Astrocyte of the cerebellum (primary cell): ENCODE data around the gene BSN.

Experiments used
- DNase-seq: peaks from one replicate; pipeline ENCODE4 v3.0.0-alpha.2; 2011; ENCODE audit warnings: low read depth
- H3K4me3 ChIP-seq: 2 replicates; pipeline ENCODE4 v1.5.1; 2011; ENCODE audit warnings: mild to moderate bottlenecking, low read depth, low read length, moderate library complexity
- in situ Hi-C: cut with HindIII; loops from 2 replicates; pipeline ENCODE4 v1.10.0; 2017; ENCODE audit warnings: low sequenced_read_pairs
- TF ChIP-seq, protein P1 (sequence below): IDR thresholded peaks from 2 replicates; pipeline ENCODE4 v1.5.1; 2012; ENCODE audit warnings: low read length, low read depth, moderate library complexity, mild to moderate bottlenecking; ENCODE audit errors: missing control alignments

The BSN gene

GRCh38 chr3:49614936-49615335 is 60.7 kb downstream of the BSN start:
- TF ChIP-seq, protein P1, sequence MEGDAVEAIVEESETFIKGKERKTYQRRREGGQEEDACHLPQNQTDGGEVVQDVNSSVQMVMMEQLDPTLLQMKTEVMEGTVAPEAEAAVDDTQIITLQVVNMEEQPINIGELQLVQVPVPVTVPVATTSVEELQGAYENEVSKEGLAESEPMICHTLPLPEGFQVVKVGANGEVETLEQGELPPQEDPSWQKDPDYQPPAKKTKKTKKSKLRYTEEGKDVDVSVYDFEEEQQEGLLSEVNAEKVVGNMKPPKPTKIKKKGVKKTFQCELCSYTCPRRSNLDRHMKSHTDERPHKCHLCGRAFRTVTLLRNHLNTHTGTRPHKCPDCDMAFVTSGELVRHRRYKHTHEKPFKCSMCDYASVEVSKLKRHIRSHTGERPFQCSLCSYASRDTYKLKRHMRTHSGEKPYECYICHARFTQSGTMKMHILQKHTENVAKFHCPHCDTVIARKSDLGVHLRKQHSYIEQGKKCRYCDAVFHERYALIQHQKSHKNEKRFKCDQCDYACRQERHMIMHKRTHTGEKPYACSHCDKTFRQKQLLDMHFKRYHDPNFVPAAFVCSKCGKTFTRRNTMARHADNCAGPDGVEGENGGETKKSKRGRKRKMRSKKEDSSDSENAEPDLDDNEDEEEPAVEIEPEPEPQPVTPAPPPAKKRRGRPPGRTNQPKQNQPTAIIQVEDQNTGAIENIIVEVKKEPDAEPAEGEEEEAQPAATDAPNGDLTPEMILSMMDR, result no peak
- in situ Hi-C loops, result no loop called here
- DNase-seq, result no peak

GRCh38 chr3:49616061-49616460 is 61.8 kb downstream of the BSN start:
- H3K4me3 ChIP-seq, result no peak overlapping the region
- no peak for DNase-seq
- TF ChIP-seq, protein P1, result no peak
- in situ Hi-C loops, result no loop called here

More at GRCh38 chr3:49614936-49615335, 60.7 kb downstream of the BSN start:
- no peak overlapping the region for H3K4me3 ChIP-seq

- no peak overlapping the region for H3K4me3 ChIP-seq
- TF ChIP-seq, protein P1, result no peak
- DNase-seq, result peak; percentile 93
- in situ Hi-C loops, result no loop called here
These were observed 62.2 kb downstream of the BSN start for GRCh38 chr3:49616491-49616941.

DNA sequence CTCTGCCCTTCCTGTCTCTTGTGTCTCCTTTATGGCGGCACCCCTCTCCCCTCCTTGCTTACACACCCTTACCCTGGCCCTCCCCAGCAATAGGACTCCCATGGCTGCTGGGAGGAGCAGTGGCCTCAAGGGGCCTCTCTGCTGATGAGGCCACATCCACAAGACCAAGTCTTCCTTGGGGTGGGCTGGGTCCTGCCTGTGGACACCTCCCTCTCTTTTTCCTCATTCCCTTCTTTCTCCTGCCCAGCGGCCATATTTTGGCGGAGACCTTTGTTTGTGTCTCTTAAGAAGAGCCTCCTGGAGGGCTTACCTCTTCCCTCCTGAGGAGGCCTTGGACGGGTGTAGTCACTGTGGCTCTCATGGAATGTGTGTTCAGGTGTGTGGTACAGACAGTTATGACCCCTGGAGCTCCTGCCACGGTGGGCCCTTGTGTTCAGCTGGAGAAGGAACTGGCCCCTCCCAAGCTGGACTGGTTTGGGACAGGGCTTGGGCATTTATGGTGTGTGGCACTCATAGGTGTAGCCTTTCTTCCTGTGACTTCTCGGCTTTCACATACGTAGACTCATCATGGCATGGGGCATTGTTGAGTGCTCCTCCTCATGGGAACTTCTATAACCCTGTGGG is 63.2 kb downstream of the BSN start:
- H3K4me3 ChIP-seq, result no peak overlapping the region
- no peak for DNase-seq
- TF ChIP-seq, protein P1, result no peak
- in situ Hi-C loops, result no loop called here

DNA sequence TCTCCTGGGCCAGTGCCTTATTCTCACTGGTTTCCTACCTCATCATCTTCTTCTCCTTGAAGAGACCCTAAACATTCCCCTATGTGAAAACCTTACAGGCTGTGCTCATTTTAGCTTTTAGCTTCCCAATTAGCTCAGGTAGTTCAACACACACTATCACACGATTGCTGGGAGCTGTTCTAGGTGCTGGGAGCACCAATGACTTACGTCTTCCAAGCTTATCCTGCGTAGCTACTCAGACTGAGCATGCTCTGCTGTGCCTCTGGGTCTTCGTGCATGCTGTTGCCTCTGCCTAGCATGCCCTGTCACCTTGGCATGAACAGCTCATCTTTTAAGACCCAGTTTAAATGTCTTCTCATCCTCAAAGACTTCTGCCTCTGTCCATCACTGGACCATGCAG is 64.1 kb downstream of the BSN start:
- DNase-seq, result no peak
- in situ Hi-C loops, result no loop called here
- TF ChIP-seq, protein P1, result no peak
- no peak overlapping the region for H3K4me3 ChIP-seq

GRCh38 chr3:49619649-49620048 is 65.4 kb downstream of the BSN start:
- DNase-seq, result no peak
- in situ Hi-C loops, result no loop called here
- no peak overlapping the region for H3K4me3 ChIP-seq
- TF ChIP-seq, protein P1, result no peak
